Measurements from ENCODE around the gene HPN.
"Not testable (repeated sequence)": the region's sequence is repeated elsewhere in the genome, so short reads cannot be mapped to it uniquely, and the experiment has no call there.

The HPN gene

DNA sequence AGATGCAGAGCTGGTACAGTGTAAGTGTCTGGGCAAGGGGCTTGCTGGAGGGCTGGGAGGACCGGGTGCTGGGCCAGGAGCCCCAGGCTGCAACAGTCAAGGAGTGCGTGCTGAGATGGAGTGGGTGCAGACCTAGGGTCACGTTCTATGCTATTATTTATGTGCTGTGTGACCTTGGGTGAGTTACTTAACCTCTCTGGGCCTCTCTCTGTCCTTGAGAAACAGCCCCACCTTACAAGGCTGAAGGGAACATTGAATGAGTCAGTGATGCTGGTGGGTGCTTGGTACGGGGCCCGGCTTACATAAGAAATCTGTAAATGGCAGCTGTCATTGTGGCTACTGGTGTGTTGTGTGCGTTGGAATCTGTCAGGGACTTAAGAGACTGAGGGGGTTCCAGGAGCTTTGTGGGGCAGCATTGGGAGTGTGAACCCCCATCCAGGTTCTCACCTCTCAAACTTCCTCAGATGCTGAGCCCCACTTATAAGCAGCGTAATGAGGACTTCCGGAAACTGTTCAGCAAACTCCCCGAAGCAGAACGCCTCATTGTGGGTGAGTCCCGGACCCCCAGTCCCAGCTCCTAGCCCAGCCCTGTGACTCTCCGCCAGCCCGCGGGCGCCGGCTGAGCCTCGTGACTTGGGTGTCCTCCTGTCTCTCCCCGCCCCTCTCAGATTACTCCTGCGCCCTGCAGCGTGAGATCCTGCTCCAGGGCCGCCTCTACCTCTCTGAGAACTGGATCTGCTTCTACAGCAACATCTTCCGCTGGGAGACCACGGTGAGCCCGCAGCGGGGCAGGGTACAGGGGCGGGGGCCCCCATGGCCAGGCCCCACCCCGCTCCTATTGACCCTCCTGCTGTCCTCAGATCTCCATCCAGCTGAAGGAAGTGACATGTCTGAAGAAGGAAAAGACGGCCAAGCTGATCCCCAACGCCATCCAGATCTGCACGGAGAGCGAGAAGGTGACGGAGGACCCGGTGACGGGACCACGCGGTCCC is 31.8 kb upstream of the HPN start:
- DNase-seq: no peak

DNA sequence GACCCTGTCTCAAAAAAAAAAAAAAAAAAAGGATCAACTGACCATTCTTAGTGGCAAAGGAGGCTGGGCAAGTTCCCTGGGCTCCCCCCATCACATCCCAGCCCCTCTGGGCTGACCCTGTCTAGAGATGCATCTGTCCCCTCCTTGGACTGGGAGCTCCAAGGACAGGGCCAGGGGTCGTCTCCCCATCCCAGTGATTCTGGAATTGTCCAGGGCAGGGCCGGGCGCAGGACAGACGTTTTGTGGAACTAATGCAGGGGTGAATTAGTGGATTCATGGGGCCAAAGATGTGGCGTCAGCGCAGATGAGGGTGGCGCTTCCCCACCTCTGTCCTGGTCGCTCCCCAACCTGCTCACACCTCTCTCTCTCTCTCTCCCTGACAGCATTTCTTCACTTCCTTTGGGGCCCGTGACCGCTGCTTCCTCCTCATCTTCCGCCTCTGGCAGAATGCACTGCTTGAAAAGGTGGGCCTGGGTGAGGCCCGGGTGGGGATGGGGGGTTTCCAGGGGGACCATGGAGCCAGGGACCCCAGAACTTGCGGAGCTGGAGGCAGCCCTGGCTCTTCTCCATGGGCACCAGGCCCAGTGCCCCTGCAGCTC is 30.3 kb upstream of the HPN start:
- no peak for DNase-seq

DNA sequence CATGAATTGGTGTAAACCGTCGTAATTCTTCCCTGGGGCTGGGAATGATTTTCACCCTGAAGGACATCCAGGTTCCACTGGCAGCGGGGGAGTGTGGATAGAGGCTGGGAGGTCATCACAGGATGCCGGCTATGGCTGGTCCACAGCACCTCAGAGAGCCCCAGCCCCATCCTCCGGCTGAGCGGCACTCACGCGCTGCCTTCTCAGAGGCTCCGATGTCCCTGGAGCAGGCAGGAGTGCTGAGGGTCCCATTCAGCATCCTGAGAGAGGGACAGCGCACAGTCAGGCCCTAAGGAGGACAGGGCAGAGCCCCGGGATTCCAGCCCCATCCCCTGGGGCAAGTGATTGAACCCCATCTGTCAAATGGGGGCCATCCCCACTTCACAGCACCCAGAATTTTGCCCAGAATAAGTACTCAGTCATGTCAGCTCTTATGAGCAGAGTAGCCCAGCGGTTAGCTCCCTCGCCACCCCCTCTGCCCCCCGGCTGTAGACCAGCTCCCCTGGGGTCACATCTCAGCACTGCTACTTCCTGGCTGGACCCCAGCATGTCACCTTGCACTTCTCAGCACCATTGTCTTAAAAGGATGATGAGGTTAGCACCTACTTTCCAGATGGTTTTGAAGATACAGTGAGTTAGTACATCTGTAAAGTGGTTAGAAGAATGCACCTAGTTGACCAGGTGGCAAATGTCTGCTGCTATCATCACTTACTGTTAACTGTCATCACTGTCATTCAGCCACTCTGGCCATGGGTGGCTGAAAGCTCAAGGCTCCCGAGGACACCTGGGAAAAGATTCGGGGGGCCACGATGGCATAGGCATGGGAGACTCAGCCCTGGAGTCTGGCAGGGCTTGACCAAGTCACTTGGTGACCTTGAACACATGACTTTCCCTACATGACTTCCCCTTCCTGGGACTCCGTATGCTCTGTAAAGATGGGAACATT is 29.5 kb upstream of the HPN start:
- no peak for DNase-seq

DNA sequence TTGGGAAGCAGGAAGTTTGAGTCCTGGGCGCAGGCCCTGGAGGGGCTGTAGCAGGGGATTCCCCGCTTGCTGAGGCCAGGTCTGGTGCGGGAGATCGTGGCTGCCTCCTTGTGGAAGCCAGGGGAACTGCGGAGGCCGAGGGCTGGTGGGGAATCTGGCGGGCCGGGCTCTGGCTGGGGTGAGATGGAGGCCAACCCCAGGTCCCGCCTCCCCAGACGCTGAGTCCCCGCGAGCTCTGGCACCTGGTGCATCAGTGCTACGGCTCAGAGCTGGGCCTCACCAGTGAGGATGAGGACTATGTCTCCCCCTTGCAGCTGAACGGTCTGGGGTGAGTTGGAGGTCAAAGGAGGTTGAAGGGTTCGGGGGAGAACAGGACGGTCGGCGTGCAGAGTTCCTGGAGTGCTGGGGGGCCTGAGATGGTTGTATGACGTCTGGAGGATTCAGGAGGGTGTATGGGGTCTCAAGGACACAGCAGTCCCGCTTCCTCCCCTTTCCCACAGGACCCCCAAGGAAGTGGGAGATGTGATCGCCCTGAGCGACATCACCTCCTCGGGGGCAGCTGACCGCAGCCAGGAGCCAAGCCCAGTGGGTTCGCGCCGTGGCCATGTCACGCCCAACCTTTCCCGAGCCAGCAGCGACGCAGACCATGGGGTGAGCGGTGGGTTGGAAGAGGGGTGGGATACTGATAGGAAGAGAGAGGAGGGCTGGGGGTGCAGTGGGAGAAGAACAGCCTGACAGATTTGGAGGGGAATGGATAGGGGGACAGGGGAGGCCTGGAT is 28.3 kb upstream of the HPN start:
- peak; percentile 82 for DNase-seq

DNA sequence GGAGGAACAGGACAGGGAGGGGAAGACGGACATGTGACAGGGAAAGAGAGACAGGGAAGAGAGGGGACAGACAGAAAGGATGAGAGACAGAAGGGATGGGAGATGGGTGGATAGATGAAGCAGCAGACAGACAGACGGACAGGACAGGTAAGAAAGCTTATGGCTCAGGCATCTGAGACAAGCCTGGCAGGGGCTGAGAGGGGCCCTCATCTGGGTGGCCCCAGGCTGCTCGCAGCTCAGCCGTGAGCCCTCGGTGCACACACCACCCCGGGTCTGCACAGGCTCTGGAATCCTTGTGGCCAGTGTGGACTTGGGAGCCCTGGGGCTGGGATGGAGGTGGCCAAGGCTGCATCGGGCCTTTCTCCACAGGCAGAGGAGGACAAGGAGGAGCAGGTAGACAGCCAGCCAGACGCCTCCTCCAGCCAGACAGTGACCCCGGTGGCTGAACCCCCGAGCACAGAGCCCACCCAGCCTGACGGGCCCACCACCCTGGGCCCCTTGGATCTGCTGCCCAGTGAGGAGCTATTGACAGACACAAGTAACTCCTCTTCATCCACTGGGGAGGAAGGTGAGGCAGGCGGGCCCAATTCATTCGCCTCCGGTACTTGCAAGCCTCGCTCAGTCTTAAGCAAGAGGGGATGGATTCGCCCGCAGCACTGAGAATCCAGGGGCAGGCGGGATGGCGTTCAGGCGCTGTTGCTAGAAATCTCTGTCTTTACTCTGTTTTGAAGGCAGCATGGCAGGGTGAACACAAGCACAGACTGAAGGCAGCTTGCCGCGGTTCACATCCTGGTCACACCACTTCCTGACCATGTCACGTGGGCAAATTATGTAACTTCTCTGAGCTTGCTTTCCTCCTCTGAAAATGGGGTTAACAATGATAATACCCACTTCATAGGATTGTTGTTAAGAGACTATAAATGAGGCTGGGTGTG is 27.4 kb upstream of the HPN start:
- peak; percentile 38 for DNase-seq

DNA sequence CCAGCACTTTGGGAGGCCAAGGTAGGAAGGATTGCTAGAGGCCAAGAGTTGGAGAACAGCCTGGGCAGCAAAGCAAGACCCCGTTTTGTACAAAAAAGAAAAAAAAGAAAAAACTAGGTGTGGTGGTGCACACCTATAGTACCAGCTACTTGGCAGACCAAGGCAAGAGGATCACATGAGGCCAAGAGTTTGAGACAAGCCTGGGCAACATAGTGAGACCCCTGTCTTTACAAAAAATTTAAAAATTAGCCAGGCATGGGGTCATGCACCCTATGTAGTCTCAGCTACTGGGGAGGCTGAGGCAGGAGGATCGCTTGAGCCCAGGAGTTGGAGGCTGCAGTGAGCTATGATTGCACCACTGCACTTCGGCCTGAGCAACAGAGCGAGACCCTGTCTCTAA is 26.7 kb upstream of the HPN start:
- DNase-seq: not testable (repeated sequence)

DNA sequence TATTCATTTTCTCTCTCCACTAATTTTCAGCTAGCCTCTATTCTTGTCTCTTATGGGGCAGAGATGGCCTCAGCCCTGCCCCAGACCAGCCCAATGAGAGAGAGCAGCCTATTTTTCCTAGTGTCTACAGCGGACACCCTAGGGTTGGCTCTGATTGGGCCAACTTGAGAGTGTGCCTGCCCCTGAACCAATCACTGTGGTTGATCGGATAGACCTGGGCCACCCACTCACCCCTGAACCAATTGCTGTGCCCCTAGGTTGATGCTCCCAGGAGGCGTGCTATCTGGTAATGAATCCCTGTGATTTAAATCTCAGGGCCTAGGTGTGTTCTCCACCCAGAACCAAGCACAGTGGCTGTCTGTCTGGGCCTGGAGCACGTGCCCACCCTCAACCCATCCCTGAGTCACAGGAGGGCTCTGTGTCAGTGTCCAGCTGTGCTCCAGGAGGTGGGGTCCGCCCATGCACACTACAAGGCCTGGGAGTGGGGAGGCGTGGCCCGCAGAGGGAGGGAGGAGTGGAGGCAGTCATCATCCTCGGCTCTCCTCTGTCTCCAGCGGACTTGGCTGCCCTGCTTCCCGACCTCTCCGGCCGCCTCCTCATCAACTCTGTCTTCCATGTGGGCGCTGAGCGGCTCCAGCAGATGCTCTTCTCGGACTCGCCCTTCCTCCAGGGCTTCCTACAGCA is 26.1 kb upstream of the HPN start:
- no peak for DNase-seq

DNA sequence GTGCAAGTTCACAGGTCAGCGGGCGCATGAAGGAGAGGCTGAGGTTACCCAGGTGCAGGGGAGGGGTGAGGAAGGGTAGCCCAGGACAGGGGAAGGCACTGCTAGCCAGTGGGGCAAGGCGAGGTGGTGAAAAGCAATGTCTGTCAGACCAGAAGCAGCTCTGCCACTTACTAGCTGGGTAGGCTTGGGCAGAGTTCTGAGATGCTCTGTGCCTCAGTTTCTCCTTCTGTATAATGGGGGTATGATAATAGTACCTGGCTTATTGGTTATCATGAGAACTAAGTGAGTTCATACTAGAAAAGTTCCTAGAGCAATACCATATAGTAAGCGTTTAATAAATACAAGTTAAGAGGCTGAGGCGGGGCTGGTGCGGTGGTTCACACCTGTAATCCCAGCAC is 25.6 kb upstream of the HPN start:
- DNase-seq: no peak

DNA sequence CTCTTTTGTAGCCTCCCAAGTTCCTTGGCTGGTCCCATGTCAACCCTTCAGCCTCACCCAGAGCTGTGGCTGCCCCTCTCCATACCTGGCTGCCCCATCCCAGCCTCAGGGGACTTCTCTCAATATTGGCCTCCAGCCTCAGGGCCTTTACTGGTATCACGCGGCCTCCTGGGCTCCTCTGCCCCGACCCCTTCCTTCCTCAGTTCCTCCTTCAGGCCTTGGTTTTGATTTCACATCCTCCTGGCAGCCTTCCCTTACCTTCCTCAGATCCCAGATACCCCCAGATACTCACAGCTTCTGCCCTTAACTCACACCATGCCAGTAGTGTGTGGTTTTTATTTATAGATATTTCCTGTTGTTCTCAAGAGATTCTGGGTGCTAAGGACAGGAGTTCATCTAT is 24.0 kb upstream of the HPN start:
- no peak for DNase-seq

DNA sequence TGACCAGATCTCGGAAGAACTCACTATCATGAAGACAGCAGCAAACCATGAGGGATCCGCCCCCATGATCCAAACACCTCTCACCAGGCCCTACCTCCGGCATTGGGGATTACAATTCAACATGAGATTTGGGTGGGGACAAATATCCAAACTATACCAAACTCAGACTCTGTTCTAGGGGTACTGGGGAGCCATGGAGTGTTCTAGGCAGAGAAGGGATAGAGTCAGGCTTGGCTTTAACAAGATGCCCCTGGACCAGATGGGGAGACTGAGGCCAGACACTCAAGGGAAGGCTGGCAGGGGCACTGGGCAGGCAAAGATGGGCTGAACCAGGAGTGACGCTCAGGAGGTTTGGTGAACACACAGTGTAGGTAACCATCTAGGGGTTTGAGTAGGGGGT is 23.1 kb upstream of the HPN start:
- DNase-seq: no peak

DNA sequence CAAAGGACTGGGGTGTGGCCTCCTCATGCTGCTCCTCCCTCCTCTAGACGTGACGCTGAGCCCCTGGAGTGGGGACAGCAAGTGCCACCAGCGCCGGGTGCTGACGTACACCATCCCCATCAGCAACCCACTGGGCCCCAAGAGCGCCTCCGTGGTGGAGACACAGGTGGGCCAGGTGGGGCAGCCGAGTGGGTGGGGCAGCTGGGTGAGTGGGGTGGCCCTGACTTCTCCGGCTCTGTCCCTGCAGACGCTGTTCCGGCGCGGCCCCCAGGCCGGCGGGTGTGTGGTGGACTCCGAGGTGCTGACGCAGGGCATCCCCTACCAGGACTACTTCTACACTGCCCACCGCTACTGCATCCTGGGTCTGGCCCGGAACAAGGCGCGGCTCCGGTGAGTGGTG is 22.4 kb upstream of the HPN start:
- no peak for DNase-seq

DNA sequence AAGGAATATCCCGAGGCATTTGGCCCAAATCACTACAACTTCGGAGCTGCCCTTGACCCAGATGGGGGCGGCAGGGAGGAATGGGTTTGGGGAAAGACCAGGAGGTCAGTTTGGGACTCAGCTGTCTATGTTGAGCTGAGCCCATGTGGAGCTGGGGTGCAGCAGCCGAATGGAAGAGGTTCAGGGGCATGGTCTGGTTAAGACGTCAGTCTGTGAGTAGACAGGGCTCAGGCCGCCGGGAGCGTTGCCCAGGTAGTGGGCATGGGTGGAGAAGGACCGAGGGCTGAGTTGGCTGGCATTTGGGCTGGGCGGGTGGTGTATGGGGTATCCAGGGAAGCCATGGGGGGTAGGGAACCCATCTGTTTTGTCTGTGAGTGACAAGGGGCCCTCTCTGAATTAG is 20.5 kb upstream of the HPN start:
- no peak for DNase-seq

DNA sequence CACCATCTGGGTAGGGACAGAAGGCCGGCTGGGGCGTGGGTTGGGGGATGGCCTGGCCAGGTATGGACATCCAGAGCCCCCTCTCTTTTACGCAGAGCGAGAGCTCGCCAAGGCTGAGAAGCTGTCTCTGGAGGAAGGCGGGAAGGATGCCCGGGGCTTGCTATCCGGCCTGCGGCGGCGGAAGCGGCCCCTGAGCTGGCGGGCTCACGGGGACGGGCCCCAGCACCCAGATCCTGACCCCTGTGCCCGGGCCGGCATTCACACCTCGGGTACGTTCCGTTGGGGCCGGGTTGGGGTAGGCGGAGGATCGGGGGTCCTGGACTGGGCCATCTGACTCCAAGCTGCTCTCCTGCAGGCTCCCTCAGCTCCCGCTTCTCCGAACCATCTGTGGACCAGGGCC is 19.9 kb upstream of the HPN start:
- no peak for DNase-seq

DNA sequence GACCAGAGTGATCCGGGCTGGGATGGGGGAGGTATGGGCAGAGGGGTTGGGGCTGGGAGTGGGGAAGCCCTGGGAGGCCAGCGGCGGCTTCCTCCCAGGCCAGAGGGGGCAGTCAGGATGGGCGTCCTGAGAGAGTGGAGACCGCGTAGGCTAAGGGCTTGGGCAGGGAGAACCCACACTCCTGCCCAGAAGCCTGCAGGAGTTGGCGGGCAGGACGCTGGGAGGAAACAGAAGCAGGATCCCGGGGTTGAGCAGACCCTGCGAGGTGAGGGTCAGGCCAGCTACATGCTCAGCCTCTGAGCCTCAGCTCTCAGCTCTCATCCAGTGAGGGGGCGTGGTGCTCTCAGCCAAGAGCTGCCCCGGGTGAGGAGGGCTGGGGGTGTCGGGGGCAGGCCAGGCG is 19.1 kb upstream of the HPN start:
- DNase-seq: no peak

DNA sequence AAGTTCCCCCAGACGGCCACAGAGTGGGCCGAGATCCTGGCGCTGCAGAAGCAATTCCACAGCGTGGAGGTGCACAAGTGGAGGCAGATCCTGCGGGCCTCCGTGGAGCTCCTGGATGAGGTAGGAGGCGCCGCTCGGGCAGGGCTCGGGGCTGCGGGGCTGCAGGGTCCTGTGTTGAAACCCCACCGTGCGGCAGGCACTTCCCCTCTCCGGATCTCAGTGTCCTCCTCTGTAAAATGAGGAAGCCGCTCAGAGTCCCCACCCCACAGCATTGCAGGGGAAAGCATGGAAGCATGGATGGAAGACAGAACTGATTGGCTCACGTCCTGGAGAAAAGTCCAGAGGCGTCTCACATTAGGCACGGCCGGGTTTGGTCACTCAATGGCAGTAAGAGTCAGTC is 18.1 kb upstream of the HPN start:
- no peak for DNase-seq

DNA sequence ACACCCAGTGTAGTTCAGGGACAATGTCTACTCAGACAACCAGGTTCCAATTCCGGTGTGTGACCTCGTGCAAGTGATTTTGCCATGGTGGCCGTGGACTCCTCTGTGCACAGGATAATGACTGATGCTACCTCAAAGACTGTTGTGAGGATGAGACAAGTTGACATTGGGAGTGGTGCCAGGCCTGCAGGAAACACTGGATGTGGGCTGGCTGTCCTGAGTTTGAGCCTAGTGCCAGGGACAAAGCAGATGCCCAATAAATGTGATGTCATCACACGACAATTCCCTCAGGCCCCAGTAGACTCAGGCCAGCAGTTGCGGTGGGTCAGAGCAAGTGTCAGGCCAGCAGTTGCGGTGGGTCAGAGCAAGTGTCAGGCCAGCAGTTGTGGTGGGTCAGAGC is 17.4 kb upstream of the HPN start:
- no peak for DNase-seq

DNA sequence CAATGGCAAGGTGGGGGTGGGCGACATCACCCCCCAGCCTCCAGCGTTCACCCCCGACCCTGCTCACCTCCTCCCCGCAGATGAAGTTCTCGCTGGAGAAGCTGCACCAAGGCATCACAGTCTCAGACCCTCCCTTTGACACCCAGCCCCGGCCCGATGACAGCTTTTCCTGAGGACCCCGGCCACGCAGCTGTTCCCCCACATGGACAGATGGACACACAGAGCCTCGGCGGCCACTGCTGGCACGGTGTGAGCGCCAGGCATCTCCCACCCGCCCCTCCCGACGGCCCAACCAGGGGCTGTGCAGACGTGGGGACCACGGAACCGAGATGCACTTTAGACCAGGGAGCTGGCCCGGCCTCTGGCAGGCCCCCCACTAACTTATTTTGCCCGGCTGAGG is 15.6 kb upstream of the HPN start:
- no peak for DNase-seq

DNA sequence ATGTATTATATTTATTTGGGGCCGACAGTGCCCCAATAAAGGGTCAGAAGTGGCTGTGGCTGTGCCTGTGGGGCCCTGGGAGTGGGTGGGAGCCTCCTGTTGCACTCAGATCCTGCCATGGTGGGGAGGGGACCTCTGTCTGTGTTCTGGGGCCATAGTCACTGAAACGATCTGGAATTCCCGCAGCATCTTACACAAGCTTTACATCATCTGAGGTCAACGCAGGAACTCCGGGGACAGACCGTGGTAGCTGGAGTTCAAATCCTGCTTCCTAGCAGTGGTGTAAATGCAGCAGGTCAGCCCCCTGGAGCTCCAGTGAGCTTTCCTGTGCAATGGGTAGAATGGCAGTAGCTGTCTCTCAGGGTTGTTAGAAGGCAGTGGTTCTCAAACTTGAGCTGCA is 15.1 kb upstream of the HPN start:
- no peak for DNase-seq

DNA sequence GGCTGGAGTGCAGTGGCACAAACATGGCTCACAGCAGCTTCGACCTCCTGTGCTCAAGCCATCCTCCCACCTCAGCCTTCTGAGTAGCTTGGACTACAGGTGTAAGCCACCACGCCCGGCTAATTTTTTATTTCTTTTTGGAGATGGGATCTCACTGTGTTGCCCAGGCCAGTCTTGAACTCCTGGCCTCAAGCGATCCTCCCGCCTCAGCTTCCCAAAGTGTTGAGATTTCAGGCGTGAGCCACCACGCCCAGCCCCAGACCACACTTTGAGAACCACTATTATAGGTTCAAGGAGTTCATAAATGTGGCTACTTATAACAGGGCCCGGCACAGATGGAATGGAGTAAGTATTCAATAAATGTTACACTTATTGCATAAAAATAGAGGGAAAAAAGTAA is 14.5 kb upstream of the HPN start:
- DNase-seq: no peak

DNA sequence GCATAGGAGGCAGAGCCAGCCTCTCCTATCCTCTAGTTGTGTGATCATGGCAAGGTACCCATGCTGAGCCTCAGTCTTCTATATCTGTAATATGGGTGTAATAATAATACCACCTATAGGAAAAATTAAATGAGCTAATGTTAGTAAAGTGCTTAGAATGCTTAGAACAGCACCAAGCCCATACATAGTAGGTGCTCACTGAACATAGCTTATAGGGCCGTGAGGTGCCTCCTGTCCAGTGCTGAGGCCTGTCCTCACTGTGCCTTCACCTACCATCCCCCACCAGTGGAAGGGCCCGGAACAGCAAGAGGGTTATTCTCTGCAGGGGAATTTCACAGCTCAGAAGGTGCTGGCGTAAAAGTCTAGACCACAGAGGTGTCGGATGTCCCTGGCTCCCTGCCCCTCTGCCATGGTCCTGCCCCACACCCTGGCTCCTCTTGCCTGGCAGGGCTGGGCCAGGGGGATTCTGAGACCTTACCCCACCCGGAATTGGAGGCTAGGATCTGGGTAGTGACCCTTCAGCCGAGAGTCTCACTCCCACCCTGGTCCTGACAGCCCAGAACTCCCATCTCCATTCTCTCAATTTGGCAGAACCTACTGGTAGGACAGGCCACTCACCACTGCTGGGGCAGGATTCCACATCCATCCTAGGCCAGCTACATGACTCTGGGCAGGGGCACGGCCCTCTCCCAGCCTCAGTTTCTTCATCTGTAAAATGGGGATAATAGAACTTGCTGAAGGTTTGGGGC is 13.5 kb upstream of the HPN start:
- DNase-seq: no peak

All from activated naive CD4-positive, alpha-beta T cell treated with anti-CD3 and anti-CD28 coated beads, Interleukin-2, amount 50 U/mL, for 16 hours (primary cell).